ENCODE data around the gene DMXL1.

DMXL1 gene

DNA sequence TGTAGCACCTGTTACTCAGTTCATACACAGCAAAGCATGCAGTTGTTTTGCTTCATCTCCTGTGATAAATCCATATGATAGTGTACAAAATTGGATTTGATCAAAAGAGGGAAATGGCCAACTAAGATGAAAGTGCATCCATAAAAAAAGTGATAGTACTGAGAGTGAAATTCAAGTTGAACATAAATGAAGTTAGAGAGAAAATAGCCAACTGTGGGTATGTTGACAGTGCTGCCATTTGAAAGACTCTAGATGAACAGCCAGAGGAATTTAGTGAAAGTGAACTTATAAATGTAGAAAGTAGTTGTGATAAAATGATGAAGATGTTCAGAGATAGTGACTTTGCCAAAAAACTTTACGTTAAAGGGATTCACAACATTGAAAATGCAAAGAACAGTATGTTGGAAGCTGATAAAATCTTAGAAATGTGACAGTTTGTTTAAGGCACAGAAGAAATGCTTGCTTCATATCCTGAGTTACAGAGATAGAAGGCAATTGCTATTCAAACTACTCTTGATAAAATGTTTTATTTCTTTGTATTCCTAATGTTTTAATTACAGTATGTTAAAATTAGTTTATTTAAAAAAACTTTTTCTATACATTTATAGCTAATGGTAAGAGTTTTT is 119.7 kb downstream of the DMXL1 start:
- Histone ChIP-seq H3K9me3 (ENCODE audit: control insufficient read depth in 2 of 2, low read length in 2 of 2) (no peaks in the 10 kb centered on the region), H3K9ac (ENCODE audit: low read depth in 1 of 2, low read length in 2 of 2) (no peak overlapping the region), H3K36me3 (ENCODE audit: control insufficient read depth in 2 of 2, insufficient read depth in 2 of 2, low read length in 2 of 2) (peaks cover 19 to 20% of the 10 kb centered on the region in 2 donors), H3K27ac (ENCODE audit: low read depth in 2 of 2, low read length in 2 of 2) (no peak overlapping the region), H3K4me1 (ENCODE audit: control insufficient read depth in 2 of 2, insufficient read depth in 2 of 2, low read length in 2 of 2) (no peaks in the 10 kb centered on the region), H3K27me3 (ENCODE audit: control insufficient read depth in 2 of 2, insufficient read depth in 2 of 2, low read length in 2 of 2) (no peaks in the 10 kb centered on the region), H3K4me3 (ENCODE audit: low read length in 2 of 2) (no peak overlapping the region)

DNA sequence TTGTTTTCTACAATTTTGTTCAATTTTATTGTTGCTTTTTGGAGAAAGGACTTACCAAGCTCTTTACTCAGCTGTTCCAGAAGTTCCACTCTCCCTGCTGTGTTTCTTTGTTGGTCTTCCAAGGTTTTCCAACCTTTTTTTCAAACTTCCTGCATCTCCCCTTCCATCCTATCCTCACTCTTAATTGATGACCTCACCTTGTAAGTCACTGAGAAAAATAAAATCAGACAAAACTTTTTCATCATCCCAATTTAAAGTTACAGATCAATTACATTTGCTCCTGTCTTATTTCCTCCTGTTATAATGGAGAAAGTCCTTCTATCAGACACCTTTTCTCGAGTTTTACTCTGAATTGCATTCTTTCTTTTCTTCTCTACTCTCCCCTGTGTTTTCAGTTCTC is 121.1 kb downstream of the DMXL1 start:
- Histone ChIP-seq H3K27ac (ENCODE audit: low read depth in 2 of 2, low read length in 2 of 2) (no peak overlapping the region), H3K9ac (ENCODE audit: low read depth in 1 of 2, low read length in 2 of 2) (no peak overlapping the region), H3K9me3 (ENCODE audit: control insufficient read depth in 2 of 2, low read length in 2 of 2) (no peaks in the 10 kb centered on the region), H3K36me3 (ENCODE audit: control insufficient read depth in 2 of 2, insufficient read depth in 2 of 2, low read length in 2 of 2) (peaks cover 19 to 20% of the 10 kb centered on the region in 2 donors), H3K27me3 (ENCODE audit: control insufficient read depth in 2 of 2, insufficient read depth in 2 of 2, low read length in 2 of 2) (no peaks in the 10 kb centered on the region), H3K4me1 (ENCODE audit: control insufficient read depth in 2 of 2, insufficient read depth in 2 of 2, low read length in 2 of 2) (no peaks in the 10 kb centered on the region), H3K4me3 (ENCODE audit: low read length in 2 of 2) (no peak overlapping the region)

DNA sequence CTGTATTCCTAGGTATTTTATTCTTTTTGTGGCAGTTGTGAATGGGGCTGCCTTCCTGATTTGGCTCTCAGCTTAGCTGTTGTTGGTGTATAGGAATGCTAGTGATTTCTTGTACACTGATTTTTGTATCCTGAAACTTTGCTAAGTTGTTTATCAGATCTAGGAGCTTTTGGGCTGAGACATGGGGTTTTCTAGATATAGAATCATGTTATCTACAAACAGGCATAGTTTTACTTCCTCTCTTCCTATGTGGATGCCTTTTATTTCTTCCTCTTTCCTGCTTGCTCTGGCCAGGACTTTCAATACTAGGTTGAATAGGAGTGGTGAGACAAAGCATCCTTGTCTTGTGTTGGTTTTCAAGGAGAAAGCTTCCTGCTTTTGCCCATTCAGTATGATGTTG is 129.9 kb downstream of the DMXL1 start:
- H3K36me3 ChIP-seq (ENCODE audit: control insufficient read depth in 2 of 2, insufficient read depth in 2 of 2, low read length in 2 of 2), result peaks cover 18 to 23% of the 10 kb centered on the region in 2 donors
- no peak overlapping the region for H3K27ac ChIP-seq (ENCODE audit: low read depth in 2 of 2, low read length in 2 of 2)
- peaks cover 0 to 3% of the 10 kb centered on the region in 2 donors for H3K4me1 ChIP-seq (ENCODE audit: control insufficient read depth in 2 of 2, insufficient read depth in 2 of 2, low read length in 2 of 2)
- H3K27me3 ChIP-seq (ENCODE audit: control insufficient read depth in 2 of 2, insufficient read depth in 2 of 2, low read length in 2 of 2), result no peaks in the 10 kb centered on the region
- no peak overlapping the region for H3K9ac ChIP-seq (ENCODE audit: low read depth in 1 of 2, low read length in 2 of 2)
- no peaks in the 10 kb centered on the region for H3K9me3 ChIP-seq (ENCODE audit: control insufficient read depth in 2 of 2, low read length in 2 of 2)
- H3K4me3 ChIP-seq (ENCODE audit: low read length in 2 of 2), result no peak overlapping the region

DNA sequence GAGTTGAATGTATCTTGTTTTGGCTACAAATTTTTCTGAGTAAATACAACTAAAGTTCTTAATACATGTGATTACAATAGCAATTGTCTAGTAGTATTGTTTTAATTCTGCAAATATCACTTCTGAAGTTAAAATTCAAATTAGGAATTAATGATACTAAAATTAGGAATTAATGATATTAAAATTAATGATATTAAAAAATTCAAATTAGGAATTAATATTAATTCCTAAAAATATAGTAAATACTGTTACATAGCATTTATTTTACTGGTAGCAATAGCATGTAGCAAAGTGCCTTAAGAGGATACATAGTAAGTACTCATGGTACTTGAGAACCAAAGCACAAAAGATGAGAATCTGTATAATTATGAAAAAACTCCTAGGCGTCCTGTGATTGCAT is 136.2 kb downstream of the DMXL1 start:
- no peaks in the 10 kb centered on the region for H3K4me1 ChIP-seq (ENCODE audit: control insufficient read depth in 2 of 2, insufficient read depth in 2 of 2, low read length in 2 of 2)
- H3K27ac ChIP-seq (ENCODE audit: low read depth in 2 of 2, low read length in 2 of 2), result no peak overlapping the region
- H3K9ac ChIP-seq (ENCODE audit: low read depth in 1 of 2, low read length in 2 of 2), result no peak overlapping the region
- no peaks in the 10 kb centered on the region for H3K9me3 ChIP-seq (ENCODE audit: control insufficient read depth in 2 of 2, low read length in 2 of 2)
- peaks cover 0 to 5% of the 10 kb centered on the region in 2 donors for H3K36me3 ChIP-seq (ENCODE audit: control insufficient read depth in 2 of 2, insufficient read depth in 2 of 2, low read length in 2 of 2)
- no peaks in the 10 kb centered on the region for H3K27me3 ChIP-seq (ENCODE audit: control insufficient read depth in 2 of 2, insufficient read depth in 2 of 2, low read length in 2 of 2)
- no peak overlapping the region for H3K4me3 ChIP-seq (ENCODE audit: low read length in 2 of 2)

DNA sequence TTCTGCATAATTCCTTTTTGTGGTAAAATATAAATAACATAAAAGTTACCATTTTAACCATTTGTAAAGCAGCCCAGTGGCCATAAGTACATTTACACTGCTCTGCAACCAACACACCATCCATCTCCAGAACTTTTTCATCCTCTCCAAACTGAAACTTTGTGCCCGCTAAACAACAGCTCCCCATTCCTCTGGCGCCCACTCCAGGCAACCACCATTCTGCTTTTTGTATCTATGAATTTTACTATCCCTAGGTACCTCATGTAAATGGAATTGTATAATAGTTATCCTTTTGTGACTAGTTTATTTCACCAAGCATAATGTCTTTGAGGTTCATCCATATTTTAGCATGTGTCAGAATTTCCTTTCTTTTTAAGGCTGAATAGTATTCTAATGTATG is 141.1 kb downstream of the DMXL1 start:
- no peak overlapping the region for H3K27ac ChIP-seq (ENCODE audit: low read depth in 2 of 2, low read length in 2 of 2)
- H3K9ac ChIP-seq (ENCODE audit: low read depth in 1 of 2, low read length in 2 of 2), result no peak overlapping the region
- H3K9me3 ChIP-seq (ENCODE audit: control insufficient read depth in 2 of 2, low read length in 2 of 2), result no peaks in the 10 kb centered on the region
- no peak overlapping the region for H3K4me3 ChIP-seq (ENCODE audit: low read length in 2 of 2)
- peaks cover 4 to 6% of the 10 kb centered on the region in 2 donors for H3K36me3 ChIP-seq (ENCODE audit: control insufficient read depth in 2 of 2, insufficient read depth in 2 of 2, low read length in 2 of 2)
- H3K27me3 ChIP-seq (ENCODE audit: control insufficient read depth in 2 of 2, insufficient read depth in 2 of 2, low read length in 2 of 2), result no peaks in the 10 kb centered on the region
- no peaks in the 10 kb centered on the region for H3K4me1 ChIP-seq (ENCODE audit: control insufficient read depth in 2 of 2, insufficient read depth in 2 of 2, low read length in 2 of 2)

DNA sequence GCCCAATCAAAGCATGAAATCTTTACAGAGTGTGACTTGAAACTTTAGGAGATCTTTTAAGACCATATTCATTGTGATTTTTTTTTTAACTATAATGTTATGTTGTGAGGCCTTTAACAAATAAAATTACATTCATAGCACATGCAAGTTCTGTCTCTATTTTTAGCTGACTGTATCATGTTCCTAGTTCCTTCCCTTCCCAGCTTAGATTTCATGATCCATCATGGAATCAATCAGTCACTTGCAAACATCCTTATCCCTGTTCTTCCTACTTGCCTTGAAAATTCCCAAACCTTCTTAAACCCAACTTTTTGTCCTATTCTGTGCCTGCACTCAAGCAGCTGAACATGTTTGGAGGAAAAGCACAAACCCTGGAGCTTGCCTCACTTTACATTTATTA is 141.8 kb downstream of the DMXL1 start:
- Histone ChIP-seq H3K27ac (ENCODE audit: low read depth in 2 of 2, low read length in 2 of 2) (no peak overlapping the region), H3K4me1 (ENCODE audit: control insufficient read depth in 2 of 2, insufficient read depth in 2 of 2, low read length in 2 of 2) (no peaks in the 10 kb centered on the region), H3K36me3 (ENCODE audit: control insufficient read depth in 2 of 2, insufficient read depth in 2 of 2, low read length in 2 of 2) (peaks cover 4 to 6% of the 10 kb centered on the region in 2 donors), H3K9ac (ENCODE audit: low read depth in 1 of 2, low read length in 2 of 2) (no peak overlapping the region), H3K27me3 (ENCODE audit: control insufficient read depth in 2 of 2, insufficient read depth in 2 of 2, low read length in 2 of 2) (no peaks in the 10 kb centered on the region), H3K4me3 (ENCODE audit: low read length in 2 of 2) (no peak overlapping the region), H3K9me3 (ENCODE audit: control insufficient read depth in 2 of 2, low read length in 2 of 2) (no peaks in the 10 kb centered on the region)

DNA sequence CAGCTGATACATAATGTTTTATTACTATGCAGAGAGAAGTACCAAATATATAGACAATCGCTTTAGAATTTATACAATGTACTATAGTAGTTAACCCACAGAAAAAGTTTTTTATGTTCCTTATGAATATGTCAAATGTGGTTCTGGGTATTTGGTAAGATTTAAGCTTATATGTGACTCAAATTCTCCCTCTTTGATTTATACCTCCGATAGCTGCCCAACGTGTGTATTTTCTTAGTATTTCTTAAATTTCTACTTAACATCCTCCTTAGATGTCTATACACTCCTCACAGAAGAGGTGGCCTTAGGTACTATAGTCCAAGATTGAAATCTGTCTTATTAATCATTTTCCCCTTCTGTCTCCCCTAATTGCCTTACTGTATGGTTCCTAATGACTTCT is 146.3 kb downstream of the DMXL1 start:
- no peak overlapping the region for H3K27ac ChIP-seq (ENCODE audit: low read depth in 2 of 2, low read length in 2 of 2)
- no peaks in the 10 kb centered on the region for H3K27me3 ChIP-seq (ENCODE audit: control insufficient read depth in 2 of 2, insufficient read depth in 2 of 2, low read length in 2 of 2)
- H3K4me3 ChIP-seq (ENCODE audit: low read length in 2 of 2), result no peak overlapping the region
- H3K36me3 ChIP-seq (ENCODE audit: control insufficient read depth in 2 of 2, insufficient read depth in 2 of 2, low read length in 2 of 2), result peaks cover 8 to 12% of the 10 kb centered on the region in 2 donors
- H3K4me1 ChIP-seq (ENCODE audit: control insufficient read depth in 2 of 2, insufficient read depth in 2 of 2, low read length in 2 of 2), result no peaks in the 10 kb centered on the region
- H3K9me3 ChIP-seq (ENCODE audit: control insufficient read depth in 2 of 2, low read length in 2 of 2), result no peaks in the 10 kb centered on the region
- no peak overlapping the region for H3K9ac ChIP-seq (ENCODE audit: low read depth in 1 of 2, low read length in 2 of 2)

DNA sequence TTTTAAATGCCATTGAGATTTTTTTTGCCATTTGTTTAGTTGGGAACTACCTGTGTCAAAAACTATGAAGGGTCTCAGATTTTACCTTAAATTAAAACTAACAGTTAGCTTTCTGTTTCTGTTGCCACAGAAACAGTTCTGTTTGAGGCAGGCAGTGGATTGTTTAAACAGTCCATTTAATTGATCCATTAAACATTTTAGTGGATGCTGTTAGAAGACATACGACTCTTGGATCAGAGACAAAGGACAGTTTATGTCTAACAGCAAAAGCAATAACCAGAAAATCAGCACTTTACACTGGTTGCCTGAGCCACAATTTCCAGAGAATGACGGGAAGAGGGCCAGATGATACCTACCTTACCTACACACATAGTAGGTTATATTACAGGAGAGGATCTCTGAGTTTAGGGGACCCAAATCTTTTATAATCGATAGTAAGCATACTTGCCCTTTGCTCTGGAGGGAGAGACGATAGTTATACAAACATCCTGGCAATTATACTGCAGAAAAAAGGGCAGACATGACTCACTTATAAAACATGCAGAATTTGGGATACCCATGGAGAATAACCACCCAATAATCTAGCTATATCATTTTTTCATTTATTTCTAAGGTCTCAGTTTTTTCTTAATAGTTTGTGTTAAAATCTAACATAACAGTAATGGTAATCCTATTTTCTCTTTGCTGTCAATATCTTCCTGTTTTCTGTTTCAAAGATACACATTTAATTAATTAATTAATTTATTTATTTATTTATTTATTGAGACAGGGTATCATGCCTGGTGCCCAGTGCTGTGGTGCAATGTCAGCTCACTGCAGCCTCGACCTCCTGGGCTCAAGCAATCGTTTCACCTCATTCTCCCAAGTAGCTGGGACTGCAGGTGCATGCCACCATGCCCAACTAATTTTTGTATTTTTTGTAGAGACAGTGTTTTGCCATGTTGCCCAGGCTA is 148.2 kb downstream of the DMXL1 start:
- Histone ChIP-seq H3K9me3 (ENCODE audit: control insufficient read depth in 2 of 2, low read length in 2 of 2) (no peaks in the 10 kb centered on the region), H3K36me3 (ENCODE audit: control insufficient read depth in 2 of 2, insufficient read depth in 2 of 2, low read length in 2 of 2) (peaks cover 9 to 12% of the 10 kb centered on the region in 2 donors), H3K9ac (ENCODE audit: low read depth in 1 of 2, low read length in 2 of 2) (no peak overlapping the region), H3K4me1 (ENCODE audit: control insufficient read depth in 2 of 2, insufficient read depth in 2 of 2, low read length in 2 of 2) (no peaks in the 10 kb centered on the region), H3K27ac (ENCODE audit: low read depth in 2 of 2, low read length in 2 of 2) (no peak overlapping the region), H3K27me3 (ENCODE audit: control insufficient read depth in 2 of 2, insufficient read depth in 2 of 2, low read length in 2 of 2) (no peaks in the 10 kb centered on the region), H3K4me3 (ENCODE audit: low read length in 2 of 2) (no peak overlapping the region)

DNA sequence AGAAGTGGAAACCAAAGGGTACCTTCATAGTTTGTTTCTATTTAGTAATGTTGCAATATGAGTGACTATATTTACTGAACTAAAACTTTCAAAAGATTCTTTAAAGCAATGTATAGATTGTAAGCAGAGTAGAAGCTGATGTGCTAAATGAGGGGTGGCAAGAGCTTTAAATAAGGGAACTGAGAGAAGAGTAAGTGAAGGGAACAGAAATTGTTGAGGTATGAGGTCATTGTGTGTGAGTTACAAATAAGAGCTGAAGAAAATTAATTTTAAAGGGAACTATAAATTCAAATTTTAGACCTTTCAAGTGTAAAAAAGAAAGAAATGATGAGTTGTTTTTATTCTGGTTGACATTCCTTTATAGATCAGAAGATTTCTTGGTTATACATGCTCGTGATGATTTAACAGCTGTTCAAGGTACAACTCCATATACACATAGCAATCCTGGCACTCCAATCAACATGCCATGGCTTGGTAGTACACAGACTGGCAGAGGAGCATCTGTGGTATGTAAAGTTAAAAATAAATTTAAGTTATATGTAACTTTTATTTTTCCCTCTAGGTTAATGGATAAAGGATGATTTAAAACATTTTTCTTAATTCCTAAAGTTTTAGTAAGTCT is 149.8 kb downstream of the DMXL1 start:
- no peak overlapping the region for H3K4me3 ChIP-seq (ENCODE audit: low read length in 2 of 2)
- no peaks in the 10 kb centered on the region for H3K27me3 ChIP-seq (ENCODE audit: control insufficient read depth in 2 of 2, insufficient read depth in 2 of 2, low read length in 2 of 2)
- no peaks in the 10 kb centered on the region for H3K9me3 ChIP-seq (ENCODE audit: control insufficient read depth in 2 of 2, low read length in 2 of 2)
- no peak overlapping the region for H3K27ac ChIP-seq (ENCODE audit: low read depth in 2 of 2, low read length in 2 of 2)
- no peak overlapping the region for H3K9ac ChIP-seq (ENCODE audit: low read depth in 1 of 2, low read length in 2 of 2)
- H3K36me3 ChIP-seq (ENCODE audit: control insufficient read depth in 2 of 2, insufficient read depth in 2 of 2, low read length in 2 of 2), result peaks cover 6% of the 10 kb centered on the region in 2 donors
- no peaks in the 10 kb centered on the region for H3K4me1 ChIP-seq (ENCODE audit: control insufficient read depth in 2 of 2, insufficient read depth in 2 of 2, low read length in 2 of 2)

DNA sequence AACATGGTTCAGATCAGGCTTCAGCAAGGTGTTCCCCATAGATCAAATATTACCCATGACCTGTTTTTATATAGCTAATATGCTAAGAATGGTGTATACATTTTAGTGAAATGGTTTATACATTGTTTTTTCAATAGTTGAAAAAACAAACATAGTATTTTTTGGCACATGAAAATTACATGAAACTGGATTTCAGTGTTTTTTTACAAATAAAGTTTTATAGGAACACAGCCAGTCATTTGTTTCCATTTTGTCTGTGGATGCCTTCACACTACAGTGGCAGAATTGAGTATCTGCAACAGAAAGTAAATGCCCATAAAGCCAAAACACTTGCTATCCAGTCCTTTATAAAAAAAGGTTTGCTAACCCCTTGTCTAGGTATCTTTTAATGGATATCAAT is 150.4 kb downstream of the DMXL1 start:
- no peaks in the 10 kb centered on the region for H3K27me3 ChIP-seq (ENCODE audit: control insufficient read depth in 2 of 2, insufficient read depth in 2 of 2, low read length in 2 of 2)
- H3K27ac ChIP-seq (ENCODE audit: low read depth in 2 of 2, low read length in 2 of 2), result no peak overlapping the region
- no peak overlapping the region for H3K4me3 ChIP-seq (ENCODE audit: low read length in 2 of 2)
- H3K36me3 ChIP-seq (ENCODE audit: control insufficient read depth in 2 of 2, insufficient read depth in 2 of 2, low read length in 2 of 2), result peaks cover 6 to 9% of the 10 kb centered on the region in 2 donors
- H3K4me1 ChIP-seq (ENCODE audit: control insufficient read depth in 2 of 2, insufficient read depth in 2 of 2, low read length in 2 of 2), result no peaks in the 10 kb centered on the region
- no peak overlapping the region for H3K9ac ChIP-seq (ENCODE audit: low read depth in 1 of 2, low read length in 2 of 2)
- H3K9me3 ChIP-seq (ENCODE audit: control insufficient read depth in 2 of 2, low read length in 2 of 2), result no peaks in the 10 kb centered on the region

All from mucosa of rectum (tissue), 2 donors.